HG03108 (cell line): ENCODE results near the gene RAB22A.
"Not testable (repeated sequence)": the region's sequence is repeated elsewhere in the genome, so short reads cannot be mapped to it uniquely, and the experiment has no call there.

Experiments
- ATAC-seq: cut with Tn5 transposase; IDR thresholded peaks from one replicate; pipeline ENCODE4 v1.9.1; 2021; ENCODE audit warnings: moderate library complexity; ENCODE audit not compliant: unreplicated experiment

Gene RAB22A

DNA sequence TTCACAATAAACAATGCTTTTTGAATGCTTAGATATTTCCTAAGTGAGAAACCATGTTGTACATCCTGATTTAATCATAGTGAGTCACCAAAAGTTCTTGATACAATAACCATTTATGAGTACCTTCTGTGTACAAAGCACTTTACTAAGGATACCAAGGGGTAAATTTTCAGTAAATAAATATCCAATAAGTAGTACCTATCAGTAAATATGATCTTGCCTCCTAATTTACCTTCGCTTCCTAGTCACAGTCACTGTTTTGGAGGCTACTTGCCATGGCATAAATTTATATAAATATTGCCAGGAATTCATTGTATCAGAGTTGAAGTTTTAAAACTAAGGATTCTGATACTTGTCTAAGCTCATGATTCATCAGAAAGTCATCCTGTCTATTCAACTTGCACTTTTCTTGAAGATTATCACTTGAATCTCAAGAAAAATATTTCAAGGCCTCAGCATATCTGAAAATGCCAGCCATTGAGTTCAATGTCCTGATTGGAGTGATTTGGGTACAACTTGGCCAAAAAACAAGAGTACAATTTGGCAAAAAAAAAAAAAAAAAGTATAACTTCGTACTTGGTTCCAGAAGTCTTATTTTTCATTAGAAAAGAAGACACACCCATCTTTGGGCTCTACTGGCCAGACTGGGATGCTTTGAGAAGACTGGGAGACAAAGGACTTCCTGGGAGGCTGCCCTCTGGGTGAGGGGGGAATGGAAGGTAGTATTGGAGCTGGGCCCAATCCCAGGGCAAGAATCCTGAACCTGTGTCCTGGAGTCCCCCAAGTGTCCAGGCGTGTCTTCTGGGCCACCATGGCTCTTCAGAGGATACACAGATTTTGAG is 32.8 kb downstream of the RAB22A start:
- no peak for ATAC-seq

DNA sequence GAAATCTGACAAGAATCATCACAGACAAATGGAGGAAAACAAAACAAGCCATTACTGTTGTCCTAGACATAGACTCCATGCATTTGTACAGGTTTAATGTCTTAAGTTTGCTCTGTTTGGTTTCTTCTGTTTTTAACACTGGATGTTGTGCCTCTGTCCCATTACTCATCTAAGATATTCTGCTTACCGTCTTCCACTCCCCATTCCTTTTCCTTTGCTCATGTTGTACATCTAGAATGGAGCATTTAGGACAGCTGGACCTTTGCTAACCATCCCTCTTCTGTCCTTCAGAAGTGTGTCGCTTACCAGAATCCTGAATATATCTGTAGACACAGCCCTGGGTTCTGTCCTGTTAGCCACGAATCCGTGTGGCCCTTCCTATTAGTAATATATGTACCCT is 35.2 kb downstream of the RAB22A start:
- ATAC-seq: no peak

GRCh38 chr20:58349570-58349969 is 40.1 kb downstream of the RAB22A start:
- ATAC-seq: no peak

DNA sequence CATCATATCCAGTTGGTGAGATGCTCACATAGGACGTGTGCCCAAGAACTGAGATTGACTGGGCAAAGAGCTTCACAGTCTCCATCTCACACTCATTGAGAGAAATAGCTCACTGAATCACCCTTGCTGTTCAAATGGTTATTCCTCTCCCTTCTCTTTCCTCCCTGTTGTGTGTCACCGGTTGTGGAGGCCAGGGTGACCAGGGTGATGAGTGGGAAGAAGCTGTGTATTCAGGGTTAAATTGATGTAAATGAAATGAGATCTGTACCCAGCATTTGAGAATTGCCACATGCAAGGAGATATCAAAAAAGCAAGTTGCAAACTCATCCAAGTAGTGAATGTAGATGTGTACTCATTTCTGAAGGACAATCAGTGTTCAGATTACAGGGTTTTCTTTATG is 43.0 kb downstream of the RAB22A start:
- ATAC-seq: no peak

- ATAC-seq: no peak
Observed at GRCh38 chr20:58359441-58359840, 49.9 kb downstream of the RAB22A start.

DNA sequence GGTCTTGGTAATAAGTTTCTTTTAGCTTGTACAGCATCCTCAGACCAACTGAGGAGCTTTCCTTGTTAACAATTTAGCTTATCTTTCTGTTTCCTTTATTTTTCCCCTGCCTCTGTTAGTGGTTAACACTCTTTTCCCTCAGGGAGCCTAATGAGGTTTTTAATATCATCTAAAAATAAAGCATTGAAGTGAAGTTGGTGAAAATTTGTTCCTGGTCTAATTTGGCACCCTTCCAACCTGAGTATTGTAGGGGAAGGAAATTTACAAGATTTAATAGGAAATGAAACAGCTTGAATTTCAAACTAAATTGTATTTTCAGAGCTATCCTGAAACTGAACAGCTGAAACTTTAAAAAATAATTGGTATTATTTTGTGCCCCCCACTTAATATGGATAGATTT is 51.4 kb downstream of the RAB22A start:
- no peak for ATAC-seq

DNA sequence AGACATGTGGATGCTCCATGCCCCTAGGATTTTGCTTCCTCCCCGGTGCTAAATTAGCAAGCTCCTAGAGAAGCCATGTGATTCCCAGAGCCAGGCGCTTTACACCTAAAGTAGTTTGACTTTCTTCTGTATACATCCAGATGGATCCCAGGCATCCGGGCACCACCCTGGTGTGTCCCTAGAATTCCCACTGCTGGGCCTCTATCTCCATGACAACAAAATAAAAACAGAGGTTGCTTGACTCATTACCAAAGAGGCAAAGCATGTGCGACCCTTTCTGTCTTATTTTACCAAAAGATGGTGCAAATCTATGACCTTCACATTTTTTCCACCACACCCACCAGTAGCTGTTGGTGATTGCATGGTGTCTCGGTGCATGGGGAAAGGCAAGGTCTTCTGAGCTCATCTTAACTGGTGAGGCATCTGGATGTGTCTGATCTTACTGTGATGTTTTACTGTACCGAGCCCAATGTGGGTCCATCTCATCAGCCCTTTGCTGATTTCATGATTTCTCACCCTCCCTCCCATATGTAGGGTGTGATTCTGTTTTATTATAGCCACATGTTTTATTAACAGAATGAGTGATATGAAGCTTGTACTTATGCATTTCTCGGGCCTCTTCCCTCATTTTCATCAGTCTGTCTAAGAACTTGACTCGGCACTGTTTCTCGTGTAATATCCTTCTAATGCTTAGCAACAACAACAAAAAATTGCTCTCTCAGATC is 52.1 kb downstream of the RAB22A start:
- ATAC-seq: no peak

DNA sequence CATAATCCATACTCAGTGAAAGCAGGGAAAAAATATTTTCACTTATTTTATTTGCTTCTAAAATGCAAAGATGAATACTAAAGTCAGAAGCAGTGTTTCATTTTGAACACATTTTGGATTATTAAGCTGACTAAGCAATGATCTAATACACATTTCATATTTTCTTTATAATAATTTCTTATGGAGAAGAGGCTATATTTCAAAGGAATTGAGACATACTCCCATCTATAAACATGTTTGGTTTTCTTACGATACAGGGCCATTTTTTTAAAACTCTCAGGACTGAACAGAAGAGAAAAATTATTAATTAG is 52.6 kb downstream of the RAB22A start:
- ATAC-seq: no peak

DNA sequence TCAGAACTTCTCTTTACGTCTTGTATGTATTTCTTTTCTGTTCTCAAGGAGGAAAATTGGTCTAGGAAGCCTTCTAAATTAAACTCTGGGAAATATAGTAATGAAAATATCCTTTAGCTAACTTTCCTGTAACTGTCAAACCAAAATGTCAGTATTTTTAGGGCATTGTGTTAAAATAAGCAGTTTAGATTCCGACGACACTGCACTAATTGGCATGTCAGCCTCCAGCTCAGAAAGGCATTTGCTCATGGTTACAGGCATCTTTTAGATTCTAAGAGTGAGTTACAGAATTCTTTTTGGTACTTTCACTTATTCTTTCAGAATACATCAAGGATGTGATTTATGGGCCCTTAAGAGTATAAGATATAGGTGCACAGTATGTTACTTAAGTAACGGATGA is 53.5 kb downstream of the RAB22A start:
- no peak for ATAC-seq

GRCh38 chr20:58366866-58367265 is 57.4 kb downstream of the RAB22A start:
- ATAC-seq: no peak

GRCh38 chr20:58372806-58373205 is 63.3 kb downstream of the RAB22A start:
- no peak for ATAC-seq

DNA sequence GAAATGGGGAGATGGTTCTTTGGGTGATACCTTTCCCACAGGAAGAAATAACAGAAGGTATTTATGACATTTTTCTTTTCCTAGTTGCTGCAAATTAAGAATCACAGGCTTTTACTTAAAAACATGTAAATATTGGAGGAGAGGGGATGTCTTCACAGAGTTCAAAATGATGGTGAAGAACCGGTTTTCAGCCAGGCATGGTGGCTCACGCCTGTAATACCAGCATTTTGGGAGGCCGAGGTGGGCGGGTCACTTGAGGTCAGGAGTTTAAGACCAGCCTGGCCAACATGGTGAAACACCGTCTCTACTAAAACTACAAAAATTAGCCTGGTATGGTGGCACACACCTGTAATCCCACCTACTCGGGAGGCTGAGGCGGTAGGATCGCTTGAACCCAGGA is 63.8 kb downstream of the RAB22A start:
- not testable (repeated sequence) for ATAC-seq

GRCh38 chr20:58374027-58374850 is 64.7 kb downstream of the RAB22A start:
- ATAC-seq: no peak

- no peak for ATAC-seq
Observed at GRCh38 chr20:58374906-58375758, 65.6 kb downstream of the RAB22A start.

DNA sequence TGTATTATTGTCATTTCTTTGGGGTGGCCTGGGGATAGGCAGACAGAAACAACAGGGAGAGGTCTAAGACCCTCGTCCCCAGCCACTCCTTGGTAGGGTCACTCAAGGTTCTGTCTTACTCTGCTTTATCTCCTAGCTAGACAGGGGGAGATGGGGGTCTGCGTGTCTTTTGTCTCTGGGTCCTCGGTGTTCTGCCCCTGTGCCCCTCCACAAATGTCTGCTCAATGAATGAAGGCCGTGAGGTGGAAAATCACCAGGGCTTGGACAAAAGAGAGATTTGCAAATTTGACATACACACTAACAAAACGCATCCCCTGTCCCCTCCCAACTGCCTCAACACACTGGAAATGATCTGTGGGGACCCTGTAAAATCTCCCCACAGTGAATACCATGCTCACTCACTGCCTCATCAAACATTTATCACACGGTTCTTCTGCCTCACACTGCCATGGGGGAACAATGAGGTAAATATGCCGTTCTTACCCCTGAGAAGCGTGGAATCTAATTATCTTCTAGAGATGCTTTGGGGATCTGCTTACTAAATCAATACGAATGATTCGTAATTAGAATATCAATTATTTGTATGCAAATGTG is 66.3 kb downstream of the RAB22A start:
- no peak for ATAC-seq

DNA sequence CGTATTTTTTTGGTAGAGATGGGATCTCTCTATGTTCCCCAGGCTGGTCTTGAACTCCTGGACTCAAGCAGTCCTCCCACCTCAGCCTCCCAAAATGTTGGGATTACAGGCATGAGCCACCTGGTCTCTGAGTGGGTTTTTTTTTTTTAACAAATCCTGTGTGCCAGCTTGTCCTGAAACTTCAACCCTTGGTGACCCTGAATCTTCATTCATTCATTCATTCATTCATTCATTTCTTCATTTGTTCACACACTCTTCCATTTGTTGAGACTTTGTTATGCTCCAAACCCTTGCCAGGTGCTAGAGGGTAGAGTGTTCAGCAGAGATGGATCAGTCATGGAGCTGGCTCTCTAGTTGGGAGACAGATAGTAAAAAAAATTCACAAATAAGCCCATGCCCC is 67.5 kb downstream of the RAB22A start:
- no peak for ATAC-seq

DNA sequence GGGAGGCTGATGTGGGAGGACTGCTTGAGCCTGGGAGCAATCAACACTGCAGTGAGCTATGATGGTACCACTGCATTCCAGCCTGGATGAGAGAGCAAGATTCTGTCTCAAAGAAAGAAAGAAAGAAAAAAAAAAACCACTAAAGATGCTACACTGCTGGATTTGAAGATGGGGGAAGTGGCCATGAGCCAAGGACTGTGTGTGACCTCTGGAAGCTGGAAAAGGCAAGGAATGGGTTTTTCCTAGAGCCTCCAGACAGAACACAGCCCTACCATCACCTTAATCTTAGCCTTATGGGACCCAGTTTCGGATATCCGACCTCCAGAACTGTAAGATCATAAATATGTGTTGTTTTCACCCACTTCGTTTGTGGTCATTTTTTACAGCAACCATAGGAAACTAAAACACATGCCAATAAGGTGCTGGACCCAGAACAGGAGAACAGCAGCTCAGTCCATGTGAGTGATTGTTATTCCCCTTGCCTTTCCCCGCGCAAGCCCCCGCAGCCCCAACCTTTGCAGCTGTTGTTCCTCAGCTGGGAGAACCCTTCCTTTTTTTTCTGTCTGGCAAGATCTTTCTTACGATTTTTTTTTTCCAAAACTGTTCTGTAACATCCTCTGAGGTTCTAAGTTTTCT is 68.4 kb downstream of the RAB22A start:
- no peak for ATAC-seq

DNA sequence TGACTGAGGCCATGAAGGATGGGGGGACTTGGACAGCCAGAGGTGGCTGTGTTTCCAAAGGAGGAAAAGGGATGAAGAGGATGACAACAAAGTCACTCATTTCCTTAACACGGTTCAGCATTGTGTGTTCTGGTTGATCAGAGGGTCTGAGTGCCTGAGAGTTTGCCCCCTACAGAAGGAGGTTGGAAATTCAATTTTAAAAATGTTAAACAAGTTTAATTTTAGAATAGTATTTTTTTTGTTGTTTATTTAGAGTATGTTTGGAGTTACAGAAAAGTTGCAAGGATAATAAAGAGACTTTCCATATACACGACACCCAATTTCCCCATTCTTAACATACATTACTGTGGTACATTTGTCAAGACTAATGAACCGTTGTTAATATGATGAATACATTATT is 69.2 kb downstream of the RAB22A start:
- no peak for ATAC-seq

GRCh38 chr20:58381627-58382026 is 72.1 kb downstream of the RAB22A start:
- no peak for ATAC-seq

DNA sequence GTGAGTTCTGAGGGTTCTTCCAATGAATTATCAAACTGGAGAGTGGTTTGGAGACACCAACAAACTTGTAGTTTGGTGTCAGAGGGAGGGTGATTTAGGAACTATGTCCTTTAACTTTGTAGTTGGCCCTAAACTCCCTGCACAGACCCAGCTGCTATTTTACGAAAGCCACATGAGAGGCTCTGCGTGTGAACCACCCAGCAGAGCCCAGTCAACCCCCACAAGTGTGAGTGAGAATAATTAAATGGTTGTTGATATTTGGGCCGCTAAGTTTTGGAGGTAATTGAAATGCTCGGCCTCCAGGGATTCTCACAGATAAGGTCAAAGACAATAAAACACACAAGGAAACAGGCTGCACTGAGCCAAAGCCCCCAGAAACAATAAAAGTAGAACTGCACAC is 72.6 kb downstream of the RAB22A start:
- no peak for ATAC-seq
